Measurements from ENCODE around the gene CDK14. TPM values are rescaled to one million over a fixed set of nuclear protein-coding genes. Genes with fewer than 3 reads are reported as not detected.

CDK14 gene
- total and polyA plus RNA-seq, 10 of the 15 experiments (the other 5 are each of a cell fraction or from before 2014, with no cell fraction given), result 6.5 to 61.3 (median 24.2) TPM

- no peak overlapping the region for H3K9ac ChIP-seq (ENCODE audit: control insufficient read depth, insufficient read depth, low read length)
- no peaks in the 10 kb centered on the region for H4K20me1 ChIP-seq (ENCODE audit: control insufficient read depth, insufficient read depth)
- H3K27me3 ChIP-seq (replicated peaks in 1 of 2; ENCODE audit: control insufficient read depth in 2 of 2, insufficient read depth in 2 of 2, low read length in 1 of 2), result no peaks in the 10 kb centered on the region
- DNase-seq (ENCODE audit: low read depth, low spot score) (no peak), FAIRE-seq (no peak), ATAC-seq (no peak)
- no peaks in the 10 kb centered on the region for H3K4me1 ChIP-seq (ENCODE audit: control insufficient read depth, insufficient read depth, low read length)
- POLR2A ChIA-PET, result no interaction called here
- TF ChIP-seq NFIC (IDR thresholded peaks at IDR 0.05; ENCODE audit: low read depth, low read length), result no peak
- TF ChIP-seq ZNF24 (IDR thresholded peaks at IDR 0.05), result no peak
- TF ChIP-seq POLR2A (IDR thresholded peaks at IDR 0.05; ENCODE audit: low read depth, low read length), result no peak
- no peak for TF ChIP-seq NKRF (conservative IDR thresholded peaks at IDR 0.05)
- TF ChIP-seq SREBF1 (IDR thresholded peaks at IDR 0.05; ENCODE audit: low read length), result no peak
- TF ChIP-seq POLR2AphosphoS2 (IDR thresholded peaks at IDR 0.05; ENCODE audit: low read depth, low read length), result no peak
- TF ChIP-seq SUZ12 (IDR thresholded peaks at IDR 0.05; ENCODE audit: unreplicated experiment), result no peak
- TF ChIP-seq MYB (IDR thresholded peaks at IDR 0.05; ENCODE audit: borderline replicate concordance, low read depth, low read length), result no peak
- no peak for TF ChIP-seq E4F1 (IDR thresholded peaks at IDR 0.05; ENCODE audit: borderline replicate concordance, partially characterized antibody)
- TF ChIP-seq CBX3 (IDR thresholded peaks at IDR 0.05; ENCODE audit: borderline replicate concordance, low read depth), result no peak
- H3K79me2 ChIP-seq (ENCODE audit: control insufficient read depth, insufficient read depth, low read length), result no peaks in the 10 kb centered on the region
- H3K4me2 ChIP-seq (ENCODE audit: control insufficient read depth, insufficient read depth), result no peak overlapping the region
- WGBS (ENCODE audit: insufficient coverage, insufficient replicate concordance, low lambda C conversion rate, missing lambda C conversion rate), result 92% methylated on average over 2 of the region's 2 CpGs
- H3K27ac ChIP-seq (ENCODE audit: control insufficient read depth, insufficient read depth), result no peak overlapping the region
- BruUV-seq (replicated peaks), result no TSS peak
- in situ Hi-C loops (cut with MboI), result no loop called here
- SMC1A ChIA-PET (ENCODE audit: uncharacterized antibody, unreplicated experiment), result interaction anchor here (0.7 to 1.4 kb wide), 2 partner anchors 17 to 112 kb away, joined by 3 read pairs; no protein-coding TSS in a partner anchor
- RAD21 ChIA-PET (ENCODE audit: unreplicated experiment), result interaction anchor here (1.0 to 1.2 kb wide), 2 partner anchors 56 to 110 kb away, joined by 3 read pairs; no protein-coding TSS in a partner anchor
- CTCF ChIA-PET, result no interaction called here
- intact Hi-C loops (cut with micrococcal nuclease; ENCODE audit: unreplicated experiment), result no loop called here
- peaks cover 0 to 2% of the 10 kb centered on the region in 2 experiments; a peak in 2 of 4 replicates for H3K36me3 ChIP-seq (ENCODE audit: control insufficient read depth in 2 of 2, insufficient read depth in 2 of 2, low read length in 1 of 2)
- H2AFZ ChIP-seq (ENCODE audit: control insufficient read depth, low read depth, low read length), result no peak overlapping the region
- no peaks in the 10 kb centered on the region; the same call in 2 of the 3 replicates for H3K9me3 ChIP-seq (replicated peaks; ENCODE audit: control insufficient read depth, insufficient read depth, low read length)
- H3K4me3 ChIP-seq, result no peak overlapping the region
Measured at GRCh38 chr7:90876701-90877100, 280.6 kb downstream of the CDK14 start.

Data from GM12878 (cell line).